Psoas muscle (tissue), 8 donors: ENCODE data around the gene TXNDC2. TPM values are rescaled to one million over a fixed set of nuclear protein-coding genes. Genes with fewer than 3 reads are reported as not detected.
"Not testable (repeated sequence)": the region's sequence is repeated elsewhere in the genome, so short reads cannot be mapped to it uniquely, and the experiment has no call there.

Source experiments
- ATAC-seq, 4 donors: fragments of 200-7000 bp; cut with Tn5 transposase; one replicate each; pipeline ENCODE4 v1.9.1; 2020; ENCODE audit warnings: moderate library complexity in 3 of 4, mild to moderate bottlenecking in 2 of 4
- DNase-seq, 2 donors: peaks; one replicate each; pipeline ENCODE4 v3.0.0-alpha.2; 2020
- H3K27ac ChIP-seq: fragments of 200-600 bp; one replicate; pipeline ENCODE4 v1.8.0; 2022
- H3K27me3 ChIP-seq, 3 donors: fragments of 200-600 bp in 1 of 3; one replicate each; pipeline versions ENCODE4 v1.6.1 to v1.8.0; 2013 to 2022; ENCODE audit warnings: low read length in 2 of 3, mild to moderate bottlenecking in 2 of 3, moderate library complexity in 1 of 3; ENCODE audit not compliant: insufficient read depth in 3 of 3
- H3K36me3 ChIP-seq, 2 donors: fragments of 200-600 bp in 1 of 2; one replicate each; pipeline versions ENCODE4 v1.6.1 to v1.8.0; 2013 to 2022; ENCODE audit warnings: low read depth in 1 of 2, mild to moderate bottlenecking in 1 of 2, moderate library complexity in 1 of 2; ENCODE audit not compliant: insufficient read depth in 1 of 2
- H3K4me1 ChIP-seq: fragments of 200-600 bp; one replicate; pipeline ENCODE4 v1.8.0; 2022
- H3K4me3 ChIP-seq: fragments of 200-600 bp; one replicate; pipeline ENCODE4 v1.8.0; 2022; ENCODE audit warnings: mild to moderate bottlenecking
- H3K9me3 ChIP-seq: fragments of 200-600 bp; one replicate; pipeline ENCODE4 v1.8.0; 2022
- CTCF ChIP-seq: fragments of 200-600 bp; IDR thresholded peaks from one replicate; pipeline ENCODE4 v1.8.0; 2022; ENCODE audit warnings: antibody characterized with exemption
- WGBS, 3 donors: extraction: QIAGEN DNeasy Blood & Tissue Kit; methylation state at CpG; one replicate each; pipeline versions ENCODE4 v1.1.6 to v1.1.7; 2013; 5-methylcytosine and 5-hydroxymethylcytosine counted together
- intact Hi-C, 2 donors: fragments of 100-400 bp; cut with DNase I; formaldehyde crosslinking; loops; one replicate each; pipeline versions ENCODE4 v1.11.0 to v1.14.2; 2022
- polyA plus RNA-seq, 3 donors: library from polyadenylated mRNA; stranded (reverse); fragments of 200-250 nt; gene quantifications; one replicate each; pipeline ENCODE4 v1.2.3, GENCODE V29; 2013
- total RNA-seq, 4 donors: library from RNA; stranded (reverse); fragmentation: NEBNext Ultra II Directional in 2 of 4; extraction: Animal tissue kit (Norgen Biotek cat#: 25700) in 2 of 4; gene quantifications; one replicate each; pipeline versions ENCODE4 v1.2.1 to v1.2.4, GENCODE V29; 2021 to 2023
- donor health status: healthy with polysubstance abuse.
- donor health status: DM: no; HTN: no; CAD: no; lungs with moderate emphysema.
- donor health status: Bipolar disorder and iron deficiency.
- donor health status: healthy.
- donor health status: DM: yes; HTN: yes; CAD: no.
- donor health status: DM: no; HTN: no; CAD: no.
- donor health status: DM: no; HTN: no; CAD: no.
- donor health status: DM: yes; HTN: yes; CAD: no.

The TXNDC2 gene
- total and polyA plus RNA-seq, 7 donors = 0.04 to 0.19 TPM; not detected in 5

- Histone ChIP-seq H3K9me3 (no peaks in the 10 kb centered on the region), H3K27ac (no peak overlapping the region), H3K36me3 (no peaks in the 10 kb centered on the region), H3K27me3 (no peaks in the 10 kb centered on the region), H3K4me3 (no peak overlapping the region), H3K4me1 (no peaks in the 10 kb centered on the region)
- ATAC-seq (no peak), DNase-seq (no peak)
- no peak for TF ChIP-seq CTCF
- intact Hi-C loops = no loop called here
- 94% methylated on average over 12 of the region's 12 CpGs for WGBS, 3 donors
Measured at GRCh38 chr18:9884532-9885140, 1.1 kb upstream of the TXNDC2 start.

- Histone ChIP-seq H3K4me1 (no peaks in the 10 kb centered on the region), H3K4me3 (no peak overlapping the region), H3K27ac (no peak overlapping the region), H3K27me3 (no peaks in the 10 kb centered on the region), H3K36me3 (no peaks in the 10 kb centered on the region), H3K9me3 (no peaks in the 10 kb centered on the region)
- TF ChIP-seq CTCF = no peak
- ATAC-seq = no peak
- intact Hi-C loops = no loop called here
- WGBS, 3 donors = 95 to 96% (median 96%) methylated on average over 3 of the region's 3 CpGs
- no peak for DNase-seq
Measured at GRCh38 chr18:9886005-9886348, 204 bp downstream of the TXNDC2 start.

GRCh38 chr18:9887992-9888391, 2.2 kb downstream of the TXNDC2 start:
- 96 to 97% (median 96%) methylated on average over 5 of the region's 5 CpGs for WGBS, 3 donors

GRCh38 chr18:9890196-9890595, 4.4 kb downstream of the TXNDC2 start:
- intact Hi-C loops = no loop called here
- Histone ChIP-seq H3K27ac (no peak overlapping the region), H3K36me3 (no peaks in the 10 kb centered on the region), H3K9me3 (no peaks in the 10 kb centered on the region), H3K4me1 (no peaks in the 10 kb centered on the region), H3K27me3 (no peaks in the 10 kb centered on the region), H3K4me3 (no peak overlapping the region)
- ATAC-seq (no peak), DNase-seq (no peak)
- WGBS, 3 donors = 31 to 46% (median 37%) methylated on average over 5 of the region's 5 CpGs
- no peak for TF ChIP-seq CTCF

More at GRCh38 chr18:9887992-9888391, 2.2 kb downstream of the TXNDC2 start:
- TF ChIP-seq CTCF = no peak
- ATAC-seq (no peak), DNase-seq (no peak)
- Histone ChIP-seq H3K36me3 (no peaks in the 10 kb centered on the region), H3K9me3 (no peaks in the 10 kb centered on the region), H3K27ac (no peak overlapping the region), H3K27me3 (no peaks in the 10 kb centered on the region), H3K4me3 (no peak overlapping the region), H3K4me1 (no peaks in the 10 kb centered on the region)
- intact Hi-C loops = no loop called here

GRCh38 chr18:9890957-9891356, 5.2 kb downstream of the TXNDC2 start:
- intact Hi-C loops = no loop called here
- Histone ChIP-seq H3K9me3 (no peaks in the 10 kb centered on the region), H3K27me3 (no peaks in the 10 kb centered on the region), H3K4me1 (no peaks in the 10 kb centered on the region), H3K36me3 (no peaks in the 10 kb centered on the region), H3K4me3 (no peak overlapping the region), H3K27ac (no peak overlapping the region)
- DNase-seq = no peak
- TF ChIP-seq CTCF = no peak
- ATAC-seq = no peak
- 78 to 85% (median 81%) methylated on average over 1 of the region's 1 CpG for WGBS, 3 donors

- DNase-seq, H3K4me1 ChIP-seq, H3K9me3 ChIP-seq, H3K27me3 ChIP-seq, H3K4me3 ChIP-seq, ATAC-seq, H3K36me3 ChIP-seq, H3K27ac ChIP-seq, intact Hi-C loops: not testable (repeated sequence)
- 43 to 61% (median 49%) methylated on average over 4 of the region's 4 CpGs for WGBS, 3 donors
Measured at GRCh38 chr18:9891515-9891914, 5.7 kb downstream of the TXNDC2 start.
